BJ (cell line): Measurements from ENCODE around the gene NHSL1. TPM values are rescaled to one million over a fixed set of nuclear protein-coding genes. Genes with fewer than 3 reads are reported as not detected.

Experiments
- CTCF ChIA-PET: fragments of 350-600 bp; formaldehyde crosslinking; extraction: SDS; loops from one replicate; lab custom pipeline; 2021; ENCODE audit warnings: antibody characterized with exemption, inconsistent platforms; lab: Yijun Ruan, JAX
- POLR2A ChIA-PET: fragments of 300-600 bp; sonication (Branson Sonifier 250); formaldehyde crosslinking; extraction: SDS; loops from one replicate; lab custom pipeline; 2021; ENCODE audit warnings: antibody characterized with exemption; lab: Charles Lee
- DNase-seq: peaks from one replicate; pipeline ENCODE4 v3.0.0-alpha.2; 2011; ENCODE audit warnings: low read depth
- H3K27me3 ChIP-seq: 2 replicates; pipeline ENCODE4 v1.6.0; 2011; ENCODE audit warnings: low read length; ENCODE audit not compliant: control insufficient read depth, insufficient read depth
- H3K36me3 ChIP-seq: 2 replicates; pipeline ENCODE4 v1.5.1; 2011; ENCODE audit warnings: low read length; ENCODE audit not compliant: control insufficient read depth, insufficient read depth
- H3K4me3 ChIP-seq: 2 replicates; pipeline ENCODE4 v1.5.1; 2011; ENCODE audit warnings: low read depth, mild to moderate bottlenecking, control low read depth, low read length
- polyA plus RNA-seq: library from polyadenylated mRNA; depleted of rRNA; stranded (reverse); fragments of >200 nt; gene quantifications from 2 replicates; pipeline ENCODE4 v1.2.3, GENCODE V29; 2011
- TF ChIP-seq, protein P1 (sequence below): IDR thresholded peaks from 2 replicates; pipeline ENCODE4 v1.5.1; 2011; ENCODE audit warnings: low read depth, mild to moderate bottlenecking, control low read depth, inconsistent platforms, low read length, moderate library complexity; ENCODE audit not compliant: insufficient read depth

NHSL1 gene
- polyA plus RNA-seq, 1 experiment, result 3.6 TPM

DNA sequence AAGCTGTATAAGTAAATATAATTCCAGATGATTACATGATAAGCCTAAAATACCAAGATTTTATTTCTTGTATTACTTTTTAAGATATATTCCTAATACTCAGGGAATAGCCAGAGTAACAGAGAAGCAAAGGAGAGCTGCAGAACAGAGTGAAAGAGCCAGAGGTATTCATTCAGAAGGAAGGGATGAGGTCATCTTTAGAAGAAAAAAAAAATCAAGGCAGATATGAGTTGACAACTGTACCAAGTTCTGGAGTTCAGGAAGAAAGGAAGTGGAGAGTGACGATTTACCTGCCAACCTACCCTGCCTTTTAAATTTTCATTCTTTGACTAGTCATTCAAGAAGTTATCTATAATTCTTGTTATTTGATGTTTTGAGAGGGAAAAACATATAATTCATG, 28.8 kb upstream of the NHSL1 start:
- H3K36me3 ChIP-seq, result no peaks in the 10 kb centered on the region
- CTCF ChIA-PET, result interaction anchor here (0.6 to 2.1 kb wide), 2 partner anchors 11 to 475 kb away, joined by 3 to 7 read pairs; no protein-coding TSS in a partner anchor
- H3K27me3 ChIP-seq, result no peaks in the 10 kb centered on the region
- POLR2A ChIA-PET, result no interaction called here
- TF ChIP-seq, protein P1, sequence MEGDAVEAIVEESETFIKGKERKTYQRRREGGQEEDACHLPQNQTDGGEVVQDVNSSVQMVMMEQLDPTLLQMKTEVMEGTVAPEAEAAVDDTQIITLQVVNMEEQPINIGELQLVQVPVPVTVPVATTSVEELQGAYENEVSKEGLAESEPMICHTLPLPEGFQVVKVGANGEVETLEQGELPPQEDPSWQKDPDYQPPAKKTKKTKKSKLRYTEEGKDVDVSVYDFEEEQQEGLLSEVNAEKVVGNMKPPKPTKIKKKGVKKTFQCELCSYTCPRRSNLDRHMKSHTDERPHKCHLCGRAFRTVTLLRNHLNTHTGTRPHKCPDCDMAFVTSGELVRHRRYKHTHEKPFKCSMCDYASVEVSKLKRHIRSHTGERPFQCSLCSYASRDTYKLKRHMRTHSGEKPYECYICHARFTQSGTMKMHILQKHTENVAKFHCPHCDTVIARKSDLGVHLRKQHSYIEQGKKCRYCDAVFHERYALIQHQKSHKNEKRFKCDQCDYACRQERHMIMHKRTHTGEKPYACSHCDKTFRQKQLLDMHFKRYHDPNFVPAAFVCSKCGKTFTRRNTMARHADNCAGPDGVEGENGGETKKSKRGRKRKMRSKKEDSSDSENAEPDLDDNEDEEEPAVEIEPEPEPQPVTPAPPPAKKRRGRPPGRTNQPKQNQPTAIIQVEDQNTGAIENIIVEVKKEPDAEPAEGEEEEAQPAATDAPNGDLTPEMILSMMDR, result no peak
- DNase-seq, result no peak
- no peak overlapping the region for H3K4me3 ChIP-seq

DNA sequence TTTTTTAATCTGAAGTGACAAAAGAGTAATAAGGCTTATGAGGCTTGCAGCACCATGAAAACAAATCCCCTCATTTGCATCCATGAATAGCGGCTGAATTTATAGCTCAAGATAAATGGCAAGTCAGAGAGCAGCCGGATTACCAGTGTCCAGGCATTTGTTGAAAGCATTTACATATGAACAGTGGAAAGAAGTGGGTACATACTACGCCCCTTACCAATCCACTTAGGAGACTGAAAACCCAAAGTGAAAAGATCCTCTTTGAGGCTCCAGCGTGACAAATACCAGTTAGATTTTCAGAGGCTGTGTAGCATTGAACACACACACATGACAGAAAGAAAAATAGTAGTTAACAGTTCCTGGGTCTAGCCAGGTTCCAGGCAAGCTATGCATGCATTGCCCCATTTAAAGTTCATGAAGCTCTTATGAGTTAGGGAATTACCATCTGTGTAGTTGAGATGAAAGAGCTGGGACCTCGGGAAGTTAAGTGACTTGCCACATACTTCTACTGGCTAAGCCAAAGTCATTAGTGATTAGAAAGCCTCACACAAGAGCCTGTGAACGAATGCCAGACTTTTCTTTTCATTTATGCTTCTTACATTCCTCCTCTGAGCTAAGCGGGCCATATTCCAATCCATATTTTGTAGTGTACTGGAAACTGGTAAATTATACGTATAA, 28.3 kb upstream of the NHSL1 start:
- TF ChIP-seq, protein P1, result no peak
- POLR2A ChIA-PET, result no interaction called here
- Histone ChIP-seq H3K4me3 (no peak overlapping the region), H3K27me3 (no peaks in the 10 kb centered on the region), H3K36me3 (no peaks in the 10 kb centered on the region)
- DNase-seq, result no peak
- CTCF ChIA-PET, result interaction anchor here (0.6 to 2.1 kb wide), 2 partner anchors 11 to 476 kb away, joined by 3 to 7 read pairs; no protein-coding TSS in a partner anchor

DNA sequence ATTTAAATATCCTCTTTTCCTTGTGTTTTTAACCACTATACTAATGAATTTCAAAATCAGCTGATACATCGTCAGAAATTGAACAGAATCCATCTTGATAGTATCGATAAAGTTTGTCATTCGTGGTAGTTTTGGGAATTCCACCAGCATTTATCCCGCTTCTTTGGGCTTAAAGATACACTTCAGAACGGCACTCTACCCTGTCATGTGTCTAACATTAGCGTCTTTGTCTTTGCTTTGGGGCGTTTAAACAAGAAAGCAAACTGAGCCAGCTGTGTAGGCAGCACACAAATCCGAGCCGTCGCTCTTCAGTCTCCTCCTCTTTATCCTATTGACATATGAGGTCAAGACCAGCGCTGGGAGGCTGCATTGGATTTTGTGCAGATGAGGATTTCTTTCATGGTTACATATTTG, 27.5 kb upstream of the NHSL1 start:
- Histone ChIP-seq H3K36me3 (no peaks in the 10 kb centered on the region), H3K4me3 (no peak overlapping the region), H3K27me3 (no peaks in the 10 kb centered on the region)
- DNase-seq, result no peak
- TF ChIP-seq, protein P1, result no peak
- ChIA-PET CTCF (interaction anchor here (2.1 kb wide), 1 partner anchor 10 kb away, joined by 7 read pairs; no protein-coding TSS in a partner anchor), POLR2A (no interaction called here)

DNA sequence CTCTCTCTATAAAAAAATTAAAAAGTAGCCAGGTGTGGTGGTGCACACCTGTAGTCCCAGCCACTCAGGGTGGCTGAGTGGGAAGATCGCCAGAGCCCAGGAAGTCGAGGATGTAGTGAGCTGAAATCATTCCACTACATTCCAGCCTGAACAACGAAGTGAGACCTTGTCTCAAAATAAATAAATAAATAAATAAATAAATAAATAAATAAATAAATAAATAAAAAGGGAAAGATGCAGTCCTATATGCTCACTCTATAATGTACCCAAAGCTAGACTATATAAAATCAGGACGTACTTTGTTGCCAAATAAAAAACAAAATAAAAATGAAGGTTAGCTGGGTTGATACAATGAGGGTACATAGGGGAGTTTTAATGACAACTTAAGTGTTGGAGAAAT, 26.1 kb upstream of the NHSL1 start:
- H3K36me3 ChIP-seq, result no peaks in the 10 kb centered on the region
- TF ChIP-seq, protein P1, result no peak
- no peak overlapping the region for H3K4me3 ChIP-seq
- ChIA-PET CTCF (interaction anchor here (0.6 to 2.9 kb wide), 3 partner anchors 12 to 409 kb away, joined by 3 to 13 read pairs (median 4); no protein-coding TSS in a partner anchor), POLR2A (no interaction called here)
- no peak for DNase-seq
- H3K27me3 ChIP-seq, result no peaks in the 10 kb centered on the region

DNA sequence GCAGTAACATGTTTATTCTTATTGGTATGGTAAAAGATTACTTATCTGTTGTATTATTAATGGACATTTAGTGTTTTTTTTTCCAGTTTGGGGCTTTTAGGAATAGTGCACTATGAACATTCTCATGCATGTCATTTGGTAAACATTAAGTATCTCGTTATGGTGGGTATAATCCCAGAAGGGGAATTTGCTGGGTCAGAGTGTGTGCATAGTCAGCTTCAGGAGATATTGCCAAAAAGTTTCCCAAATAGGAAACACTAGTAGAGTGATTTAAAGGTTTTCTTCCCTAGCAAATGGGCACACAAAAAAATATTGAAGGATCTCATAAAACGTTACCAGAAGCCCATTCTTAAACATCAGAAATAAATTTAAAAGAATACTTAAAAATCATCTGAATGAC, 25.2 kb upstream of the NHSL1 start:
- H3K27me3 ChIP-seq, result no peaks in the 10 kb centered on the region
- no peaks in the 10 kb centered on the region for H3K36me3 ChIP-seq
- POLR2A ChIA-PET, result no interaction called here
- no peak overlapping the region for H3K4me3 ChIP-seq
- CTCF ChIA-PET, result interaction anchor here (1.1 to 2.9 kb wide), 2 partner anchors 15 to 408 kb away, joined by 3 to 13 read pairs; no protein-coding TSS in a partner anchor
- DNase-seq, result no peak
- TF ChIP-seq, protein P1, result no peak
